Common myeloid progenitor, CD34-positive (primary cell): Measurements from ENCODE around the gene RABGAP1.
A peak's percentile ranks its signal among the peaks of the same experiment; 100 is the strongest.

Experiments
- CTCF ChIA-PET: fragments of 350-600 bp; sonication (Branson Sonifier 250); formaldehyde crosslinking; loops from one replicate; lab custom pipeline; 2021; ENCODE audit warnings: antibody characterized with exemption; lab: Charles Lee
- POLR2A ChIA-PET: fragments of 350-600 bp; sonication (Branson Sonifier 250); formaldehyde crosslinking; loops from one replicate; lab custom pipeline; 2021; ENCODE audit warnings: antibody characterized with exemption; lab: Charles Lee
- DNase-seq, 3 donors: peaks; one replicate each; pipeline versions ENCODE4 v3.0.0 to v3.0.0-alpha.2; 2013
- H3K27ac ChIP-seq, 2 experiments: 1 replicate in 1 of 2; 2 replicates in 1 of 2; pipeline ENCODE4 v1.7.0; 2013; ENCODE audit warnings: inconsistent platforms in 2 of 2, low read length in 2 of 2, mild to moderate bottlenecking in 2 of 2, low read depth in 1 of 2, moderate library complexity in 1 of 2; ENCODE audit not compliant: severe bottlenecking in 2 of 2, insufficient read depth in 1 of 2, poor library complexity in 1 of 2
- H3K27me3 ChIP-seq, 5 experiments: replicated peaks in 2 of 5; 1 replicate in 3 of 5; 2 replicates in 2 of 5; pipeline versions ENCODE4 v1.6.1 to v1.7.0; 2013; ENCODE audit warnings: low read length in 4 of 5, mild to moderate bottlenecking in 2 of 5, moderate library complexity in 2 of 5, inconsistent platforms in 1 of 5; ENCODE audit not compliant: insufficient read depth in 5 of 5, control insufficient read depth in 4 of 5
- H3K36me3 ChIP-seq, 4 experiments: 1 replicate in 2 of 4; 2 replicates in 2 of 4; pipeline versions ENCODE4 v1.6.1 to v1.7.0; 2013; ENCODE audit warnings: low read length in 3 of 4, control low read depth in 1 of 4, mild to moderate bottlenecking in 1 of 4; ENCODE audit not compliant: control insufficient read depth in 4 of 4, insufficient read depth in 4 of 4
- H3K4me1 ChIP-seq, 4 experiments: 1 replicate in 3 of 4; 2 replicates in 1 of 4; pipeline versions ENCODE4 v1.6.1 to v1.7.1; 2013; ENCODE audit warnings: low read length in 3 of 4, mild to moderate bottlenecking in 3 of 4, control low read depth in 1 of 4, inconsistent platforms in 1 of 4, moderate library complexity in 1 of 4; ENCODE audit not compliant: control insufficient read depth in 4 of 4, insufficient read depth in 4 of 4; ENCODE audit errors: control extremely low read depth in 1 of 4
- H3K4me3 ChIP-seq, 7 experiments: 1 replicate in 4 of 7; 2 replicates in 3 of 7; pipeline versions ENCODE4 v1.5.1 to v1.7.0; 2013; ENCODE audit warnings: mild to moderate bottlenecking in 7 of 7, low read length in 6 of 7, moderate library complexity in 6 of 7, inconsistent platforms in 2 of 7, low read depth in 2 of 7, control low read depth in 1 of 7; ENCODE audit not compliant: insufficient read depth in 4 of 7, control insufficient read depth in 1 of 7; ENCODE audit errors: extremely low read depth in 1 of 7
- H3K9me3 ChIP-seq, 5 experiments: 1 replicate in 4 of 5; 2 replicates in 1 of 5; pipeline versions ENCODE4 v1.6.1 to v1.7.1; 2013; ENCODE audit warnings: low read length in 4 of 5, mild to moderate bottlenecking in 2 of 5, inconsistent platforms in 1 of 5, low read depth in 1 of 5, moderate library complexity in 1 of 5; ENCODE audit not compliant: control insufficient read depth in 4 of 5, insufficient read depth in 2 of 5; ENCODE audit errors: control extremely low read depth in 1 of 5
- WGBS: methylation state at CpG from one replicate; pipeline ENCODE4 v1.1.5; 2013; ENCODE audit not compliant: insufficient coverage; 5-methylcytosine and 5-hydroxymethylcytosine counted together

The RABGAP1 gene

GRCh38 chr9:123049589-123050222 lies 108.9 kb downstream of the RABGAP1 start:
- H3K4me3 ChIP-seq: peak overlapping the region in 3 of 7 experiments; percentile 11 to 43 (median 29)
- DNase-seq: peak in 1 of 3 donors; percentile 31
- H3K27me3 ChIP-seq: no peaks in the 10 kb centered on the region
- POLR2A ChIA-PET: interaction anchor here (0.5 to 1.1 kb wide), 2 partner anchors 12 to 45 kb away, joined by 3 read pairs; no protein-coding TSS in a partner anchor
- H3K9me3 ChIP-seq: no peaks in the 10 kb centered on the region
- peaks cover 3 to 5% (median 3%) of the 10 kb centered on the region in 4 experiments for H3K36me3 ChIP-seq
- H3K4me1 ChIP-seq: peaks cover 3 to 85% (median 27%) of the 10 kb centered on the region in 4 experiments
- WGBS: 14% methylated on average over 2 of the region's 3 CpGs
- CTCF ChIA-PET: interaction anchor here (1.0 to 5.8 kb wide), 6 partner anchors 10 to 31 kb away, joined by 3 to 48 read pairs (median 4); no protein-coding TSS in a partner anchor
- H3K27ac ChIP-seq: peak overlapping the region; percentile 36 to 47

- ChIA-PET POLR2A (interaction anchor here (0.5 kb wide), 1 partner anchor 22 kb away, joined by 7 read pairs; no protein-coding TSS in a partner anchor), CTCF (interaction anchor here (1.0 to 1.8 kb wide), 5 partner anchors 10 to 127 kb away, joined by 3 to 14 read pairs (median 3); no protein-coding TSS in a partner anchor)
Measured at GRCh38 chr9:123053046-123053445, 112.2 kb downstream of the RABGAP1 start.

GRCh38 chr9:123053711-123054110 lies 112.9 kb downstream of the RABGAP1 start:
- POLR2A ChIA-PET: no interaction called here
- Histone ChIP-seq H3K27me3 (no peaks in the 10 kb centered on the region), H3K4me3 (peak overlapping the region in 3 of 7 experiments; percentile 5 to 60 (median 37)), H3K27ac (peak overlapping the region in 1 of 2 experiments; percentile 39), H3K9me3 (no peaks in the 10 kb centered on the region), H3K36me3 (peaks cover 5 to 16% (median 8%) of the 10 kb centered on the region in 4 experiments), H3K4me1 (peaks cover 3 to 54% (median 17%) of the 10 kb centered on the region in 4 experiments)
- no CpG with 5 or more reads among the region's 2 CpGs for WGBS
- DNase-seq: no peak
- CTCF ChIA-PET: interaction anchor here (1.0 to 1.6 kb wide), 4 partner anchors 10 to 126 kb away, joined by 3 to 7 read pairs (median 3); no protein-coding TSS in a partner anchor

More at GRCh38 chr9:123053046-123053445, 112.2 kb downstream of the RABGAP1 start:
- no peak for DNase-seq
- Histone ChIP-seq H3K9me3 (no peaks in the 10 kb centered on the region), H3K4me1 (peaks cover 3 to 60% (median 18%) of the 10 kb centered on the region in 4 experiments), H3K36me3 (peaks cover 5 to 15% (median 8%) of the 10 kb centered on the region in 4 experiments), H3K27me3 (no peaks in the 10 kb centered on the region), H3K27ac (peak overlapping the region in 1 of 2 experiments; percentile 39), H3K4me3 (peak overlapping the region in 2 of 7 experiments; percentile 38 to 60)

- WGBS: no CpG with 5 or more reads among the region's 1 CpG
- CTCF ChIA-PET: no interaction called here
- peak overlapping the region in 1 of 2 experiments; percentile 36 for H3K27ac ChIP-seq
Measured at GRCh38 chr9:123058834-123059233, 118.0 kb downstream of the RABGAP1 start.

GRCh38 chr9:123059472-123060220 lies 118.8 kb downstream of the RABGAP1 start:
- POLR2A ChIA-PET: no interaction called here
- 100% methylated on average over 2 of the region's 9 CpGs for WGBS
- Histone ChIP-seq H3K4me1 (peaks cover 0 to 20% (median 5%) of the 10 kb centered on the region in 4 experiments), H3K36me3 (peaks cover 5 to 26% (median 12%) of the 10 kb centered on the region in 4 experiments), H3K27ac (no peak overlapping the region), H3K4me3 (no peak overlapping the region), H3K9me3 (no peaks in the 10 kb centered on the region), H3K27me3 (no peaks in the 10 kb centered on the region)
- DNase-seq: peak in 2 of 3 donors; percentile 48 to 60
- CTCF ChIA-PET: interaction anchor here (0.7 to 1.0 kb wide), 3 partner anchors 12 to 33 kb away, joined by 3 to 4 read pairs (median 3); no protein-coding TSS in a partner anchor

More at GRCh38 chr9:123058834-123059233, 118.0 kb downstream of the RABGAP1 start:
- no peaks in the 10 kb centered on the region for H3K9me3 ChIP-seq
- peaks cover 0 to 27% (median 6%) of the 10 kb centered on the region in 4 experiments for H3K4me1 ChIP-seq
- POLR2A ChIA-PET: no interaction called here
- DNase-seq: no peak
- no peak overlapping the region for H3K4me3 ChIP-seq
- peaks cover 7 to 28% (median 12%) of the 10 kb centered on the region in 4 experiments for H3K36me3 ChIP-seq
- no peaks in the 10 kb centered on the region for H3K27me3 ChIP-seq

GRCh38 chr9:123061216-123061615 lies 120.4 kb downstream of the RABGAP1 start:
- peaks cover 9 to 31% (median 15%) of the 10 kb centered on the region in 4 experiments for H3K36me3 ChIP-seq
- CTCF ChIA-PET: interaction anchor here (1.5 kb wide), 1 partner anchor 13 kb away, joined by 3 read pairs; no protein-coding TSS in a partner anchor
- H3K9me3 ChIP-seq: no peaks in the 10 kb centered on the region
- no peak overlapping the region for H3K27ac ChIP-seq
- H3K4me3 ChIP-seq: no peak overlapping the region
- POLR2A ChIA-PET: interaction anchor here (0.6 kb wide), 1 partner anchor 172 kb away, joined by 3 read pairs; no protein-coding TSS in a partner anchor
- peaks cover 0 to 15% (median 5%) of the 10 kb centered on the region in 4 experiments for H3K4me1 ChIP-seq
- no peaks in the 10 kb centered on the region for H3K27me3 ChIP-seq
- 97% methylated on average over 6 of the region's 7 CpGs for WGBS
- no peak for DNase-seq
